ENCODE measurements around the gene NCAPG2. TPM values are rescaled to one million over a fixed set of nuclear protein-coding genes. Genes with fewer than 3 reads are reported as not detected.

Gene NCAPG2
- polyA plus RNA-seq, 3 donors = 1.1 to 3.1 (median 1.7) TPM

DNA sequence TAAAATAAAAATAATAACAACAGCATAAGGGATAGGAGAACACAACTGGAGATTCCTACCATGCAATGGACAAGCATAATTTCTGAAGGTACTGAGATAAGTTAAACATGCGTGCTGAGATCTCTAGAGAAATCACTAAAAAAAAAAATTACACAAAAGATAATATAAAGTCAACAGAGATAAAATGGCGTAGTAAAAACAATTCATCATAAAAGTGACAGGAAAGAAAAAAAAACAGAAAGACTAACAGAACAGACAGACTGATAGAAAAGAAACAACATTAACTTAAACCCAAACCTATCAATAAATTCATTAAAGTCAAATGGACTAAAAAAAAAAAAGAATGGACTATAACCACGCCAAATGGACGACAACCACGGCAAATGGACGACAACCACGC lies 56.4 kb downstream of the NCAPG2 start:
- Mint-ChIP-seq H3K4me3 (no peak overlapping the region), H3K36me3 (peaks cover 68 to 91% of the 10 kb centered on the region in 2 donors), H3K9me3 (peaks cover 0 to 4% (median 0%) of the 10 kb centered on the region in 7 donors), H3K4me1 (no peaks in the 10 kb centered on the region), H3K27ac (no peak overlapping the region), H3K27me3 (ENCODE audit: low read depth in 3 of 3) (no peaks in the 10 kb centered on the region)
- Histone ChIP-seq H4K20me1 (ENCODE audit: insufficient read depth, low read length) (no peaks in the 10 kb centered on the region), H3K27ac (ENCODE audit: low read depth in 1 of 2, low read length in 2 of 2) (no peak overlapping the region), H3K4me1 (ENCODE audit: control insufficient read depth in 1 of 2, insufficient read depth in 2 of 2, low read length in 2 of 2) (no peaks in the 10 kb centered on the region), H3K9me3 (replicated peaks in 1 of 2; ENCODE audit: control insufficient read depth in 1 of 2, insufficient read depth in 1 of 2, low read length in 2 of 2) (no peaks in the 10 kb centered on the region), H3K4me3 (replicated peaks in 1 of 3; ENCODE audit: low read depth in 2 of 3, low read length in 3 of 3) (no peak overlapping the region), H3K79me2 (ENCODE audit: insufficient read depth, low read length) (peaks cover 20% of the 10 kb centered on the region), H3K36me3 (replicated peaks in 1 of 2; ENCODE audit: control insufficient read depth in 1 of 2, insufficient read depth in 2 of 2, low read length in 2 of 2) (peaks cover 64 to 96% of the 10 kb centered on the region in 2 donors), H3K4me2 (replicated peaks; ENCODE audit: extremely low read depth, low read length, poor library complexity, severe bottlenecking) (no peak overlapping the region), H2AFZ (ENCODE audit: insufficient read depth, low read depth, low read length, poor library complexity, severe bottlenecking) (no peak overlapping the region), H3K9ac (ENCODE audit: insufficient read depth, low read length, poor library complexity, severe bottlenecking) (no peak overlapping the region), H3K27me3 (ENCODE audit: control insufficient read depth in 2 of 2, insufficient read depth in 2 of 2, low read length in 2 of 2) (no peaks in the 10 kb centered on the region)
- TF ChIP-seq, protein P1, sequence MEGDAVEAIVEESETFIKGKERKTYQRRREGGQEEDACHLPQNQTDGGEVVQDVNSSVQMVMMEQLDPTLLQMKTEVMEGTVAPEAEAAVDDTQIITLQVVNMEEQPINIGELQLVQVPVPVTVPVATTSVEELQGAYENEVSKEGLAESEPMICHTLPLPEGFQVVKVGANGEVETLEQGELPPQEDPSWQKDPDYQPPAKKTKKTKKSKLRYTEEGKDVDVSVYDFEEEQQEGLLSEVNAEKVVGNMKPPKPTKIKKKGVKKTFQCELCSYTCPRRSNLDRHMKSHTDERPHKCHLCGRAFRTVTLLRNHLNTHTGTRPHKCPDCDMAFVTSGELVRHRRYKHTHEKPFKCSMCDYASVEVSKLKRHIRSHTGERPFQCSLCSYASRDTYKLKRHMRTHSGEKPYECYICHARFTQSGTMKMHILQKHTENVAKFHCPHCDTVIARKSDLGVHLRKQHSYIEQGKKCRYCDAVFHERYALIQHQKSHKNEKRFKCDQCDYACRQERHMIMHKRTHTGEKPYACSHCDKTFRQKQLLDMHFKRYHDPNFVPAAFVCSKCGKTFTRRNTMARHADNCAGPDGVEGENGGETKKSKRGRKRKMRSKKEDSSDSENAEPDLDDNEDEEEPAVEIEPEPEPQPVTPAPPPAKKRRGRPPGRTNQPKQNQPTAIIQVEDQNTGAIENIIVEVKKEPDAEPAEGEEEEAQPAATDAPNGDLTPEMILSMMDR (IDR thresholded peaks at IDR 0.05) = no peak
- no peak for DNase-seq
- intact Hi-C loops (cut with micrococcal nuclease) = no loop called here
- 100% methylated on average over 4 of the region's 7 CpGs for WGBS (ENCODE audit: insufficient coverage)

DNA sequence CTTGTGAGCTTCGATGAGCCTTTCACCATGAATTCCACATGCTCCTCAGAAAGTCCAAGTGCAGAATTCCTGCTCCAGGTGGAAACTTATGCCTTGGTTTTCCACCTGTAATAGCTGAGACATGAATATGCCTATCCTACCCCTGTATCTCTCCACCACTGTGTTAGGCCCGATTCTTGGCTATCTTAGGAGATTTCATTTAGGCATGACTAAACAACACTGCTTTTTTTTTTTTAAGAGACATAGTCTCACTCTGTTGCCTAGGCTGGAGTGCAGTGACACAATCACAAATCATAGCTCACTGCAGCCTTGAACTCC lies 57.2 kb downstream of the NCAPG2 start:
- Histone ChIP-seq H4K20me1 (ENCODE audit: insufficient read depth, low read length) (no peaks in the 10 kb centered on the region), H3K9ac (ENCODE audit: insufficient read depth, low read length, poor library complexity, severe bottlenecking) (no peak overlapping the region), H3K27me3 (ENCODE audit: control insufficient read depth in 2 of 2, insufficient read depth in 2 of 2, low read length in 2 of 2) (no peaks in the 10 kb centered on the region), H3K4me2 (replicated peaks; ENCODE audit: extremely low read depth, low read length, poor library complexity, severe bottlenecking) (no peak overlapping the region), H3K27ac (ENCODE audit: low read depth in 1 of 2, low read length in 2 of 2) (no peak overlapping the region), H3K9me3 (replicated peaks in 1 of 2; ENCODE audit: control insufficient read depth in 1 of 2, insufficient read depth in 1 of 2, low read length in 2 of 2) (no peaks in the 10 kb centered on the region), H3K79me2 (ENCODE audit: insufficient read depth, low read length) (peaks cover 20% of the 10 kb centered on the region), H3K4me1 (ENCODE audit: control insufficient read depth in 1 of 2, insufficient read depth in 2 of 2, low read length in 2 of 2) (no peaks in the 10 kb centered on the region), H2AFZ (ENCODE audit: insufficient read depth, low read depth, low read length, poor library complexity, severe bottlenecking) (no peak overlapping the region), H3K36me3 (replicated peaks in 1 of 2; ENCODE audit: control insufficient read depth in 1 of 2, insufficient read depth in 2 of 2, low read length in 2 of 2) (peaks cover 62 to 94% of the 10 kb centered on the region in 2 donors), H3K4me3 (replicated peaks in 1 of 3; ENCODE audit: low read depth in 2 of 3, low read length in 3 of 3) (no peak overlapping the region)
- Mint-ChIP-seq H3K4me1 (no peaks in the 10 kb centered on the region), H3K27me3 (ENCODE audit: low read depth in 3 of 3) (no peaks in the 10 kb centered on the region), H3K27ac (peak overlapping the region in 1 of 7 donors; percentile 40), H3K9me3 (peaks cover 0 to 4% (median 0%) of the 10 kb centered on the region in 7 donors), H3K36me3 (peaks cover 69 to 94% of the 10 kb centered on the region in 2 donors), H3K4me3 (no peak overlapping the region)
- 100% methylated on average over 1 of the region's 2 CpGs for WGBS (ENCODE audit: insufficient coverage)
- no peak for DNase-seq
- TF ChIP-seq, protein P1 (IDR thresholded peaks at IDR 0.05) = peak; percentile 37
- intact Hi-C loops (cut with micrococcal nuclease) = no loop called here
